GM19240 (cell line): ENCODE data around the gene GSKIP.

Experiments used
- DNase-seq: peaks from one replicate; pipeline ENCODE4 v3.0.0; 2011; ENCODE audit warnings: low spot score; ENCODE audit not compliant: insufficient read length

The GSKIP gene

GRCh38 chr14:96376093-96376492 is 12.8 kb downstream of the GSKIP start:
- DNase-seq = no peak

DNA sequence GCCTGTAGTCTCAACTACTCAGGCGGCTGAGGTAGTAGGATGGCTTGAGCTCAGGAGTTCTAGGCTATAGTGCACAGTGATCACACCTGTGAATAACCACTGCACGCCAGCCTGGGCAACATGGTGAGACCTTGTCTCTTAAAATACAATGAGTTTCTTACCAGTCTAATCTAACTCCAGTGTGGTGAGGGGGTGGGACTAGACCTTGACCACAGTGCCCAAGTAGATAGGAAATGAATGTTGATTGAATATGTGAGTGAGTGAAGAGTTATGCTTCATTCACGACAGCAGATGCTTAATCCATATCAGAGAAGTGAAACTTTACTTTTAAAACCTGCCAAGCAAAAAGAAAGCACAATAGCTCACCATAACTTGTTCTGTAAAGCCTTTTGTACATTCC is 17.4 kb downstream of the GSKIP start:
- no peak for DNase-seq

GRCh38 chr14:96383445-96383844 is 20.1 kb downstream of the GSKIP start:
- DNase-seq = no peak

- DNase-seq = no peak
Measured at GRCh38 chr14:96384053-96384452, 20.7 kb downstream of the GSKIP start.

DNA sequence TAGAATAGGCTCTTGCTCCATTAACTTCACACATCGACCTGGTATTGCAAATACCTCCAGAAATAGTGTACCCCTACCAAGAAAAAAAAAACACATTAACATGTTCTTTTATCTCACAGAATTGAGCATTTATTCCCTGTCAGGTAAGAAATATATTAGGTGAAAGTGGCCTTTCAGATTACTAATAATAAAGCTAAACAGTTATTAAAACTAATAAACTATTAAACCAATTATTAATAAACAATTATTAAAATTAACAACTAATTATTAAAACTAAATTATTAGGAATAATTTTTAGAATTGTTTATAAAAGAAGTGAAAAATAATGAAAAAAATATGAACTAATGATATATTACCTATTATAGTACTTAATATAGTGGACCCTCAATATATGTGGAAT is 21.4 kb downstream of the GSKIP start:
- DNase-seq = no peak

- no peak for DNase-seq
Measured at GRCh38 chr14:96385385-96385784, 22.1 kb downstream of the GSKIP start.

DNA sequence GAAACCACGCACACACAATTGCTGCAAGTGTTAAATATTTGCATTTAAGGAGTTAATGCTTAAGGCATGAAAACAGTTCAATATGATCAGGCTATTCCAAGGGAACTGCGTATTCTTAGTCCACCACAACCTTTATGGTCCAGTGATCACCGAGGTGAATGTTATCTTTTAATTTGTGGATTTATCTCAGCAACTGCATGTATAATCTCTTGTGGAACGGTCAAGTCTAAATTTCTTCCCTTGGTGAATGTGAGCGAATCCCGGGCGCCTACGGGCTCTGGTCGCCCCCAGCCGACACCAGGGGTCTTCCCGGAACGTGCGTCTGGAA is 27.6 kb downstream of the GSKIP start:
- DNase-seq = no peak

DNA sequence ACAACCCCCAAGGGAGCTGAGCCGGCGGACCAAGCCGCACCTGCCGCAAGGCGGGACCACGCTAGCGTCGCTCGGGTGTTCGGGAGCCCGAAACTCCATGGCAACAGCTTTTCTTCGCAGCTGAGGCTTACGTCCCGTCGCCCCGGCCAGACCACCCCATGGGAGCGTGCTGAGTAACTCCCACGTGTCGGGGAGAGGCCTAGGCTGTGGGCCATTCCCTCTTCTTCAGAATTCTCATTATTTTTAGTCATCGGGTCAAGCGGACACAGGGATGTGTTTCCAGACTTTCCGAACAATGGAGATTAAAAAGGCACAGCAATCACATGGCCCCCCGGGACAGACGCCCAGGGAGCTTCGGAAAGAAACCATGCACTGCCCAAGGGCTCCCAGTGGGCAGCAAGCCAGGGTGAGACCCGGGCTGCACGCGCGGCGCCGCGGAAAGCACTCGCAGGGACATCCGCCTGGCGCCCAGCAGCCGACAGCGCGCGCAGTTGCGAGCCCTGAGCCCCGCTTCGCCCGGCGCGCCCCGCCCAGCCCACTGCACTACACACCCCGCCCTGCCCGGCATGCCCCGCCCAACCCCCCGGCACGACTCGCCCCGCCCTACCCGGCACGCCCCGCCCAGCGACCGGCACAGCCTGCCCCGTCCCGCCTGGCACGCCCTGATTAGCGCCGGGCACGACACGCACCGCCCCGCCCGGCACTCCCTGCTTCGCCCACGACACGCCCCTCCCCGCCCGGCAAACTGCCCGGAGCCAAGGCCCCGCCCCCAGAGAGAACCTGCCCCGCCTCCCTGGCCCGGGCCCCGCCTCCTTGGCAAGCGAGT is 28.2 kb downstream of the GSKIP start:
- DNase-seq = peak; percentile 78

DNA sequence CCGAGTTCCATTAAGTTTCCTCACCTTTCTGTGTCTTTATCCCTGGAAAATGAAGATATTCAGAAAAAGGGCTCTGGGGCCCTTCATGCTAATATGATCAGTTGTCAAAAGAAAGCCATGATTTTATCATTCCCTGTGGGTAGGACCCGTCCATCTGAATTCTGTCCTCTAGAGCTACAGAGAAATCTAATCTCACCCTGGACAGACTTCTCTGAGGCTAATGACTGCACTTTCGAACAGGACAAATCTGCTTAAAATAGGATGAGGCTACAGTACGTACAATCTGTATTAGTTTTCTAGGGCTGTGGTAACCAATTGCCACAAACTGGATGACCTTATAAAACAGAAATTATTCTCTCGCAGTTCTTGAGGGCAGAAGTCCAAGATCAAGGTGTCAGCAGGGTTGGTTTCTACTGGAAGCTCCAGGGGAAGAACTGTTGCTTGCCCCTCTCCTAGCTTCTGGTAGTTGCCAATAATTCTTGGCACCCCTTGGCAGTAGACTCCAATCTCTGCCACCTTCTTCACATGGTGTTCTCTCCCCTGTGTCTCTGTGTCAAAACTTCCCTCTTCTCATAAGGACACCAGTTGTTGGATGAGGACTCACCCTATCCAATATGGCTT is 29.9 kb downstream of the GSKIP start:
- no peak for DNase-seq

DNA sequence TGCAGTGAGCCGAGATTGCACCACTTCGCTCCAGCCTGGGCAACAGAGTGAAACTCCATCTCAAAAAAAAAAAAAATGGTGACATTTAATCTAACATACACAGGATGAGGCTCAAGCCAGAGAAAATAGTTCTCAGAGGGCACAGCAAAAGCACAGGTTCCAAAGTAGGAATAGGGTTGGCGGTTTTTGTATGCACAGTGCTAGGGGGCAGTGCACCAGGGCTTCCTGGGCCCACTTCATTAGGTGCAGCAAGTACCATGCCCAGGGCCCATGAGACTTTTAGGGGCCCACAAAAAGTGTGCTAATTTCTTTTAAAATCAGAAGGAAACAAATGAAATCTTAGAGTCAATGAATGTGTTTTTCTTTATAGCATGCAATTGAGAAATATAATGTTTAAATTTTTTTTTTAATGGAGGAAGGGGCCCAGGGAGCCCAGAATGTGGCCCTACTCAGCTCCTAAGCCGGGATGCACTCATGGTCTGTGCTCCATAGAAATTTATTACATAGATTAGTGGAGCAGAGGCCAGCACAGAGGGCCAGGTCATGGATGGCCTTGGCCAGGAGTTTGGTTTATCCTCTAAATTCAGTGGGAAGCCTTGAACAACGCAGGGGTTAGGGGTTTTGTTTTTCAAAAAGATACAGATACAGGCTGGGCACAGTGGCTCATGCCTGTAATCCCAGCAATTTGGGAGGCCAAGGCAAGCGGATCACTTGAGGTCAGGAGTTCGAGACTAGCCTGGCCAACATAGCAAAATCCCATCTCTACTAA is 30.9 kb downstream of the GSKIP start:
- DNase-seq = no peak

DNA sequence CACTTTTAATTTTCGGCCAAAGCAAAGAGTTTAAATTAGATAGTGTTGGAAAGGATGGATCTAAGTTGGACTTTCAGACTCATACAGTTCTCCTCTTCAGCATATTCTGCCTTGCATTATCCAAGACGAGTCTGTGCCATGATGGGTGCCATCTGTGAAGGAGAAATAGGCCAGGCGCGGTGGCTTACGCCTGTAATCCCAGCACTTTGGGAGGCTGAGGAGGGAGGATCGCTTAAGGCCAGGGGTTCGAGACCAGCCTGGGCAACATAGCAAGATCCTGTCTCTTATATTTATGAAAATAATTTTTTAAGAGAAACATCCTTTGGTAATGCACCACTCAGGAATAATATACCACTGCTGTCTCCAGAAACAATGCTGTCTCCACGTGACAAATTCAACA is 35.1 kb downstream of the GSKIP start:
- no peak for DNase-seq

GRCh38 chr14:96398921-96399320 is 35.6 kb downstream of the GSKIP start:
- no peak for DNase-seq

GRCh38 chr14:96399405-96399804 is 36.1 kb downstream of the GSKIP start:
- DNase-seq = no peak

DNA sequence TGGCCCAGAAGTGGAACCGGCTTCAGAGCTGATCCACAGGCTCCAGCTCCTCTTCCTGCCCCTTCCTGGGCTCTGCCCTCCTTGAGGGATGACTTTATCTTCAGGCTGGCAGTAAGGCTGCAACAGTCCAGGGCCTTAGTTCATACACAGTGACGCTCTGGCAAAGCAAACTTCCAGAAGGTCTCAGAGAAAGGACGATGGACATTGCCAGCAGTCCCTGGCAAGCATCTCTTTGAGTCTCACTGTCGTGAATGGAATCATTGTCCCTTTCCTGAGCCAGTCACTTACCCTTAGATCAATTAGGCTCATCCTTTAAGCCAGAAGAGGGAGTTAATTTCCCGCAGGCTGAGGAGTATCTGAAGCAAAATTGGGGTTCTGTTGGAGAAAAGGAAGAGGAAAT is 37.2 kb downstream of the GSKIP start:
- no peak for DNase-seq

DNA sequence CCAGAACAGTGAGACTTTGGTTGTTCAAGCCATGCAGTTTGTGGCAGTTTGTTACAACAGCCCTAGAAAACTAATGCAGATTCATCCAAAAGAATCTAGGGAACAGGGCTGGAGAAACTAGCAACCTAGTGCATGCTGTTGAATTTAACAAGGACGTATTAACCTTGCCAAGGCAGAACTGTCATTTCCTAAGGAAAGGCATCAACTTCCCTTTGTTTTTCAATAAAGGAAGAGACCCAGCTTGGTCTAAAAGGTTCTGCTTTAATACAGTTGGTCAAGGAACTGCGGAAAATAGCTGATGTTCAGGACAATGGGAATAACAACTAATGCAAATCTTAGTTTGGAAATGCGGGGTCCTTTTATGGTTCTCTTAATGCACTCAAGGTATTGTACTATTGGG is 40.1 kb downstream of the GSKIP start:
- no peak for DNase-seq

- DNase-seq = no peak
Measured at GRCh38 chr14:96405677-96406076, 42.4 kb downstream of the GSKIP start.

- no peak for DNase-seq
Measured at GRCh38 chr14:96407935-96408570, 44.7 kb downstream of the GSKIP start.

GRCh38 chr14:96408608-96409007 is 45.3 kb downstream of the GSKIP start:
- no peak for DNase-seq

DNA sequence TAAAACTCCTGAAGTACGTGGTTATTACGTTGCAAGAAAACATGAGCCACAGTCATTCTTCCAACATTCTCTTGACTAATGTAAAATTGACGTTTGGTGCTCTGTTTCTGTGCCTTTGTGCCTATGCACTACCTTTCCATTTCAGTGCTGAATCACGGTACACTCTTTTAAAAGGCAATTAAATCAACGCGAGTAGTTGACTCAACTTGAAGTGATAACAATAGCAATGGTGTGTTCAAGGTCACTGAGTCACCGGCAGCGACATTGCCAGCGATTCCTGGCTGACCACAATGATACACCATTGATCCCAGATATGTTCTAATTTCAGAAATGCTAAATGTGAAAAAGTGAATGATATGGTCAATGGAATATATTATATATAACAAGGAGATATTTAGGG is 46.4 kb downstream of the GSKIP start:
- no peak for DNase-seq

GRCh38 chr14:96410119-96410518 is 46.8 kb downstream of the GSKIP start:
- no peak for DNase-seq

DNA sequence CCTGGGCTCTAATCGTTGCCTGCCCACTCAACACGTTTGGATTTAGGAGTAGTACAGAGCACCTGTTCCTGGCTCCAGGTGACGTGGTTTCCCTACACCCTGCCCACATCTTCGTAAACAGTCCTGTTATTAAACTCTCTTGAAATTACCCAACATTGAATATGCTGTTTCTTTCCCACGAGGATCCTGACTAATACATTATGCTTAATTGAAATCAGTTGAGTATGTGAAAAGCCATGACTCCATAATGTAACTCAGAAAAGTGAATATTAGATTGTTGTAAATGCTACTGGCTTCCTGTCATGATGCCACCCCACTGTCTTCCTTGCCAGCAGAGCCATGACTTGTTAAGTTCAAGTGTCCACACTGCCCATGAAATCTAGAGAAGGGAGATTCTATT is 50.2 kb downstream of the GSKIP start:
- DNase-seq = no peak

GRCh38 chr14:96415559-96415958 is 52.2 kb downstream of the GSKIP start:
- DNase-seq = no peak
